ENCODE results near the gene PCDHGB5.
"Not testable (repeated sequence)": the region's sequence is repeated elsewhere in the genome, so short reads cannot be mapped to it uniquely, and the experiment has no call there.

Gene PCDHGB5

DNA sequence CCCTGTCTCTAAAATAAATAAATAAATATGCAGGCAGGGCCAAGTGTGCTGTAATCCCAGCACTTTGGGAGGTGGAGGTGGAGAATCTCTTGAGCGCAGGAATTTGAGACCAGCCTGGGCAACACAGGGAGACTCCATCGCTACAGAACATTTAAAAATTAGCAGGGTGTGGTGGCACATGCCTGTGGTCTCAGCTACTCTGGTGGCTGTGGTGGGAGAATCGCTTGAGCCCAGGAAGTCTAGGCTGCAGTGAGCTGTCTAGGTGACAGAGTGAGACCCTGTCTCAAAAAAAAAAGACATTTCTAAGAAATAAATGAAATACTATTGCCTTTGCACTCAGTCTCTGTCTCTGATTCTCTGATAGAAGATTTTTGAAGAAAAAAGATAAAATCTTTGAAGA is 13.8 kb downstream of the PCDHGB5 start:
- no peak overlapping the region for H3K27ac ChIP-seq
- TF ChIP-seq ZFX (IDR thresholded peaks at IDR 0.05) (no peak), CTCF (conservative IDR thresholded peaks at IDR 0.05) (no peak)

GRCh38 chr5:141412854-141413539 is 15.2 kb downstream of the PCDHGB5 start, which contains the start of gene PCDHGA10:
TSS of gene PCDHGA10 (plus strand) at chr5:141412987. CDS start at chr5:141413176, 189 bp downstream.
- TF ChIP-seq CTCF (conservative IDR thresholded peaks at IDR 0.05): peak; percentile 88
- TF ChIP-seq ZFX (IDR thresholded peaks at IDR 0.05): no peak
- no peak within 1 kb of the TSS for H3K27ac ChIP-seq

DNA sequence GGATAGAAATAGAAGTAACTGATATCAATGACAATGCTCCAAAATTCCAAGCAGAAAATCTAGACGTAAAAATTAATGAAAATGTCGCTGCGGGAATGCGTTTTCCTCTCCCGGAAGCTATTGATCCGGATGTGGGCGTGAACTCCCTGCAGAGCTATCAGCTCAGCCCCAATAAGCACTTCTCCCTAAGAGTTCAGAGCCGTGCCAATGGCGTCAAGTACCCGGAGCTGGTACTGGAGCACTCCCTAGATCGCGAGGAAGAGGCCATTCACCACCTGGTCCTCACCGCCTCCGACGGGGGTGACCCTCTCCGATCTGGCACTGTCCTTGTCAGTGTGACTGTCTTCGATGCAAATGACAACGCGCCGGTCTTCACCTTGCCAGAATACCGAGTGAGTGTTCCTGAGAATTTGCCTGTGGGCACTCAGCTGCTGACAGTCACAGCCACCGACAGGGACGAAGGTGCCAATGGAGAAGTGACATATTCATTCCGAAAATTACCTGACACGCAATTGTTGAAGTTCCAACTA is 15.9 kb downstream of the PCDHGB5 start:
- TF ChIP-seq ZFX (IDR thresholded peaks at IDR 0.05) (no peak), CTCF (conservative IDR thresholded peaks at IDR 0.05) (no peak)
- no peak overlapping the region for H3K27ac ChIP-seq

DNA sequence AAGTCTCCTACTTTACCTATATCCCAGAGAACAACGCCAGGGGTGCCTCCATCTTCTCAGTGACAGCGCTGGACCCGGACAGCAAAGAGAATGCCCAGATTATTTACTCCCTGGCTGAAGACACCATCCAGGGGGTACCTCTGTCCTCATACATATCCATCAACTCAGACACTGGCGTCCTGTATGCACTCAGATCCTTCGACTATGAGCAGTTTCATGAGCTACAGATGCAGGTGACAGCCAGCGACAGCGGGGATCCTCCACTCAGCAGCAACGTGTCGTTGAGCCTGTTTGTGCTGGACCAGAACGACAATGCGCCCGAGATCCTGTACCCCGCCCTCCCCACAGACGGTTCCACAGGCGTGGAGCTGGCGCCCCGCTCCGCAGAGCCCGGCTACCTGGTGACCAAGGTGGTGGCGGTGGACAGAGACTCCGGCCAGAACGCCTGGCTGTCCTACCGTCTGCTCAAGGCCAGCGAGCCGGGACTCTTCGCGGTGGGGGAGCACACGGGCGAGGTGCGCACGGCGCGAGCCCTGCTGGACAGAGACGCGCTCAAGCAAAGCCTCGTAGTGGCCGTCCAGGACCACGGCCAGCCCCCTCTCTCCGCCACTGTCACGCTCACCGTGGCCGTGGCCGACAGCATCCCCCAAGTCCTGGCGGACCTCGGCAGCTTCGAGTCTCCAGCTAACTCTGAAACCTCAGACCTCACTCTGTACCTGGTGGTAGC is 17.0 kb downstream of the PCDHGB5 start:
- H3K27ac ChIP-seq: not testable (repeated sequence)

DNA sequence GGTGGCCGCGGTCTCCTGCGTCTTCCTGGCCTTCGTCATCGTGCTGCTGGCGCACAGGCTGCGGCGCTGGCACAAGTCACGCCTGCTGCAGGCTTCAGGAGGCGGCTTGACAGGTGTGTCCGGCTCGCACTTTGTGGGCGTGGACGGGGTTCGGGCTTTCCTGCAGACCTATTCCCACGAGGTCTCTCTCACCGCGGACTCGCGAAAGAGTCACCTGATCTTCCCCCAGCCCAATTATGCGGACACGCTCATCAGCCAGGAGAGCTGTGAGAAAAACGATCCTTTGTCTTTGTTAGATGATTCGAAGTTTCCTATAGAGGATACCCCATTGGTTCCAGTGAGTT is 17.5 kb downstream of the PCDHGB5 start:
- not testable (repeated sequence) for H3K27ac ChIP-seq

DNA sequence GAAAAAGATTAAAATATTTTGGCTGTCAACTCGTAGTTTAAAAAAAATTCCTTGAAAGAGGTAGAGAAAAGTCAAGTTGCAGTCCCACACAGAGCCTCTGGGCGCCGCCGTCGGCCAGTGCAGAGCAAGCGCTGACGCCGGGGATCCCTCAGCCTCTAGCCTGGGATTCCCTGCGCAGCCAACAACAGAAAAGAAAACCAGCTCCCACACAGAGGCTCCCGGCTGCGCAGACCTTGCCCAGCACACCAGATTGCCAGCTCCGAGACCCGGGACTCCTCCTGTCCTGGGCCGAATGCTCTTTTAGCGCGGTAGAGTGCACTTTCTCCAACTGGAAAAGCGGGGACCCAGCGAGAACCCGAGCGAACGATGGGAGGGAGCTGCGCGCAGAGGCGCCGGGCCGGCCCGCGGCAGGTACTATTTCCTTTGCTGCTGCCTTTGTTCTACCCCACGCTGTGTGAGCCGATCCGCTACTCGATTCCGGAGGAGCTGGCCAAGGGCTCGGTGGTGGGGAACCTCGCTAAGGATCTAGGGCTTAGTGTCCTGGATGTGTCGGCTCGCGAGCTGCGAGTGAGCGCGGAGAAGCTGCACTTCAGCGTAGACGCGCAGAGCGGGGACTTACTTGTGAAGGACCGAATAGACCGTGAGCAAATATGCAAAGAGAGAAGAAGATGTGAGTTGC is 19.9 kb downstream of the PCDHGB5 start, which contains the start of gene PCDHGB7:
Gene PCDHGB7, plus strand, starts transcription at position 184 of the 679 bp plus-strand sequence. Its CDS starts 183 bp downstream, at position 367.
- not testable (repeated sequence) for H3K27ac ChIP-seq
- TF ChIP-seq CTCF (conservative IDR thresholded peaks at IDR 0.05): peak; percentile 81

- no peak for TF ChIP-seq ZFX (IDR thresholded peaks at IDR 0.05)
- no peak for TF ChIP-seq CTCF (conservative IDR thresholded peaks at IDR 0.05)
- no peak overlapping the region for H3K27ac ChIP-seq
Measured at GRCh38 chr5:141419074-141419880, 21.5 kb downstream of the PCDHGB5 start.
